Activated CD4-positive, alpha-beta T cell treated with anti-CD3 and anti-CD28 coated beads, Interleukin-2, amount 50 U/mL, for 48 hours (primary cell): ENCODE measurements around the gene BRD9.
"Not testable (repeated sequence)": the region's sequence is repeated elsewhere in the genome, so short reads cannot be mapped to it uniquely, and the experiment has no call there.

Experiments
- DNase-seq, 2 experiments: peaks; one replicate each; pipeline ENCODE4 v3.0.0-alpha.2; 2020

BRD9 gene

GRCh38 chr5:892394-893136 lies at the start of gene BRD9, which contains the start of gene TRIP13:
Gene BRD9, minus strand, starts transcription at chr5:892801. Its CDS starts 144 bp downstream, at chr5:892657.
Gene TRIP13, plus strand, starts transcription at chr5:892884. Its CDS starts 115 bp downstream, at chr5:892999.
- peak; percentile 85 for DNase-seq

- DNase-seq, result not testable (repeated sequence)
These were observed 48.1 kb upstream of the BRD9 start for GRCh38 chr5:940741-941140.

GRCh38 chr5:939368-939767 lies 46.8 kb upstream of the BRD9 start:
- DNase-seq, result peak in 1 of 2 experiments; percentile 1

GRCh38 chr5:937151-937924 lies 44.7 kb upstream of the BRD9 start:
- DNase-seq, result no peak

GRCh38 chr5:936149-937144 lies 43.8 kb upstream of the BRD9 start:
- DNase-seq, result no peak

- no peak for DNase-seq
These were observed 43.0 kb upstream of the BRD9 start for GRCh38 chr5:935510-936084.

GRCh38 chr5:934381-934967 lies 41.9 kb upstream of the BRD9 start:
- not testable (repeated sequence) for DNase-seq

- not testable (repeated sequence) for DNase-seq
These were observed 41.4 kb upstream of the BRD9 start for GRCh38 chr5:933951-934350.

GRCh38 chr5:933251-933861 lies 40.8 kb upstream of the BRD9 start:
- DNase-seq, result no peak

- no peak for DNase-seq
These were observed 40.1 kb upstream of the BRD9 start for GRCh38 chr5:932628-933250.

GRCh38 chr5:932151-932627 lies 39.6 kb upstream of the BRD9 start:
- DNase-seq, result no peak

GRCh38 chr5:931570-932145 lies 39.1 kb upstream of the BRD9 start:
- no peak for DNase-seq

GRCh38 chr5:930866-931265 lies 38.3 kb upstream of the BRD9 start:
- no peak for DNase-seq

- no peak for DNase-seq
These were observed 37.0 kb upstream of the BRD9 start for GRCh38 chr5:929596-929995.

- DNase-seq, result not testable (repeated sequence)
These were observed 36.6 kb upstream of the BRD9 start for GRCh38 chr5:929182-929581.

- no peak for DNase-seq
These were observed 34.8 kb upstream of the BRD9 start for GRCh38 chr5:927172-928015.

GRCh38 chr5:926417-927171 lies 34.0 kb upstream of the BRD9 start:
- peak; percentile 23 to 30 for DNase-seq

- peak; percentile 78 to 81 for DNase-seq
These were observed 30.8 kb upstream of the BRD9 start for GRCh38 chr5:923281-923873.
